K562 (cell line): ENCODE data around the gene DNAAF2. TPM values are rescaled to one million over a fixed set of nuclear protein-coding genes. Genes with fewer than 3 reads are reported as not detected.
A peak's percentile ranks its signal among the peaks of the same experiment; 100 is the strongest.

Experiments
- AFF4 ChIP-seq: sonication (generic); formaldehyde crosslinking; IDR thresholded peaks from 2 replicates; pipeline ENCODE4 v1.8.0; 2023; ENCODE audit warnings: mild to moderate bottlenecking, missing genetic modification reagents
- CAMTA2 ChIP-seq: fragments of 250-450 bp; sonication (Bioruptor Pico); conservative IDR thresholded peaks from 2 replicates; pipeline ENCODE4 v1.5.1; 2022
- CHD1 ChIP-seq: fragments of 200-600 bp; sonication (generic); IDR thresholded peaks from one replicate; pipeline ENCODE4 v1.6.1; 2012; ENCODE audit warnings: mild to moderate bottlenecking, moderate library complexity, low read length, inconsistent platforms
- HDAC1 ChIP-seq, 2 experiments: fragments of 450-650 bp; IDR thresholded peaks; 2 replicates each; pipeline ENCODE4 v1.6.1; 2016 to 2017; ENCODE audit warnings: inconsistent platforms in 1 of 2, mild to moderate bottlenecking in 1 of 2, moderate library complexity in 1 of 2
- HEY1 ChIP-seq: fragments of 250-450 bp; sonication (Bioruptor Pico); IDR thresholded peaks from 2 replicates; pipeline ENCODE4 v1.5.0; 2020; ENCODE audit warnings: mild to moderate bottlenecking, moderate library complexity, borderline replicate concordance
- HLTF ChIP-seq: fragments of 450-650 bp; IDR thresholded peaks from 2 replicates; pipeline ENCODE4 v1.6.1; 2016
- HNRNPLL ChIP-seq: fragments of 200-400 bp; formaldehyde crosslinking; IDR thresholded peaks from 2 replicates; pipeline ENCODE4 v1.6.1; 2017; ENCODE audit warnings: low read length, low read depth, mild to moderate bottlenecking; ENCODE audit not compliant: poor library complexity, severe bottlenecking
- JUND ChIP-seq, 2 experiments: IDR thresholded peaks; 2 replicates in 1 of 2; 3 replicates in 1 of 2; pipeline ENCODE4 v1.6.1; 2011; ENCODE audit warnings: borderline replicate concordance in 2 of 2, low read depth in 2 of 2, low read length in 2 of 2, improper control_type of control experiment in 1 of 2, missing biosample characterization in 1 of 2, missing genetic modification characterization in 1 of 2, missing genetic modification reagents in 1 of 2
- MAFF ChIP-seq: IDR thresholded peaks from 2 replicates; pipeline ENCODE4 v1.6.1; 2012; ENCODE audit warnings: low read length, improper control_type of control experiment
- MYC ChIP-seq, 2 experiments: fragments of 250-450 bp in 1 of 2; sonication (Bioruptor Pico) in 1 of 2; IDR thresholded peaks; 2 replicates each; pipeline versions ENCODE4 v1.5.1 to v1.6.1; 2012 to 2021; ENCODE audit warnings: low read depth in 2 of 2, borderline replicate concordance in 1 of 2, improper control_type of control experiment in 1 of 2, low read length in 1 of 2, mild to moderate bottlenecking in 1 of 2, moderate library complexity in 1 of 2
- NCOA2 ChIP-seq, 2 experiments: fragments of 450-650 bp; IDR thresholded peaks; 2 replicates each; pipeline ENCODE4 v1.6.1; 2018; ENCODE audit warnings: mild to moderate bottlenecking in 2 of 2, moderate library complexity in 1 of 2; ENCODE audit not compliant: partially characterized antibody in 2 of 2
- PHB2 ChIP-seq: fragments of 450-650 bp; IDR thresholded peaks from 2 replicates; pipeline ENCODE4 v1.6.1; 2017; ENCODE audit warnings: low read depth
- PHTF2 ChIP-seq: fragments of 250-450 bp; sonication (Bioruptor Pico); IDR thresholded peaks from 2 replicates; pipeline ENCODE4 v1.5.0; 2021; ENCODE audit warnings: mild to moderate bottlenecking
- POU5F1 ChIP-seq: fragments of 150-350 bp; IDR thresholded peaks from 2 replicates; pipeline ENCODE4 v1.6.1; 2014; ENCODE audit warnings: borderline replicate concordance, low read length, low read depth, mild to moderate bottlenecking; ENCODE audit not compliant: partially characterized antibody
- RBM39 ChIP-seq: fragments of 200-400 bp; formaldehyde crosslinking; optimal IDR thresholded peaks from 2 replicates; pipeline ENCODE3; 2018; ENCODE audit warnings: low read depth, low read length
- SMARCB1 ChIP-seq: IDR thresholded peaks from 2 replicates; pipeline ENCODE4 v1.6.1; 2011; ENCODE audit warnings: improper control_type of control experiment, low read depth; ENCODE audit not compliant: insufficient read length
- TAF15 ChIP-seq: fragments of 200-400 bp; formaldehyde crosslinking; IDR thresholded peaks from 2 replicates; pipeline ENCODE4 v1.6.1; 2017; ENCODE audit warnings: mild to moderate bottlenecking, low read depth, low read length, moderate library complexity
- TAF9B ChIP-seq: fragments of 450-650 bp; IDR thresholded peaks from 2 replicates; pipeline ENCODE4 v1.6.1; 2018; ENCODE audit warnings: mild to moderate bottlenecking; ENCODE audit not compliant: partially characterized antibody
- TARDBP ChIP-seq: fragments of 450-650 bp; IDR thresholded peaks from 2 replicates; pipeline ENCODE4 v1.6.1; 2016
- THRA ChIP-seq: fragments of 450-650 bp; IDR thresholded peaks from 2 replicates; pipeline ENCODE4 v1.6.1; 2017; ENCODE audit warnings: mild to moderate bottlenecking, moderate library complexity
- XRCC5 ChIP-seq: fragments of 200-400 bp; formaldehyde crosslinking; IDR thresholded peaks from 2 replicates; pipeline ENCODE4 v1.6.1; 2017; ENCODE audit warnings: low read depth, mild to moderate bottlenecking, low read length
- ZFP1 ChIP-seq: fragments of 450-650 bp; formaldehyde crosslinking; IDR thresholded peaks from 2 replicates; pipeline ENCODE4 v1.4.0; 2020; ENCODE audit warnings: mild to moderate bottlenecking, mixed read lengths
- ZFPM2 ChIP-seq: fragments of 250-450 bp; sonication (Bioruptor Pico); IDR thresholded peaks from 2 replicates; pipeline ENCODE4 v1.5.1; 2022; ENCODE audit warnings: mild to moderate bottlenecking
- ZNF75A ChIP-seq: fragments of 450-650 bp; formaldehyde crosslinking; IDR thresholded peaks from 2 replicates; pipeline ENCODE4 v1.4.0; 2020; ENCODE audit warnings: mild to moderate bottlenecking
- polyA plus RNA-seq, 8 experiments: library from polyadenylated mRNA; depleted of rRNA in 4 of 8; stranded (reverse) in 5 of 8; unstranded in 3 of 8; fragments of >200 nt; fragmentation: Nextera tagmentation in 2 of 8; fragmentation: Illumina TruSeq in 1 of 8; extraction: Ambion mirVana in 2 of 8; extraction: Trizol in 1 of 8; gene quantifications; 2 replicates each; pipeline versions ENCODE4 v1.2.1 to v1.2.3, GENCODE V29; 2011 to 2014; ENCODE audit warnings: inconsistent platforms in 1 of 8, missing spikeins in 1 of 8
- total RNA-seq, 7 experiments: library from RNA; depleted of rRNA in 6 of 7; stranded (reverse); fragments of >200 nt in 6 of 7; fragmentation: Illumina TruSeq in 2 of 7; extraction: Trizol in 2 of 7; gene quantifications; 2 replicates each; pipeline versions ENCODE4 v1.2.1 to v1.2.3, GENCODE V29; 2011 to 2021; ENCODE audit warnings: low replicate concordance in 1 of 7

DNAAF2 gene
- total and polyA plus RNA-seq, 9 of the 15 experiments (the other 6 are each of a cell fraction or from before 2014, with no cell fraction given) = 2.4 to 14.6 (median 11.1) TPM

GRCh38 chr14:49633640-49634546, 1.2 kb downstream of the DNAAF2 start (continued):
- TF ChIP-seq HDAC1 (IDR thresholded peaks at IDR 0.05) (peak in 1 of 2 experiments; percentile 63; a peak in 2 of 4 replicates), POU5F1 (no peak), JUND (IDR thresholded peaks at IDR 0.05; ENCODE audit: borderline replicate concordance, low read depth, low read length) (peak; percentile 42; the same call in 1 of the 2 replicates), JUND (tag; IDR thresholded peaks at IDR 0.05; ENCODE audit: borderline replicate concordance, low read depth, low read length) (no peak; the same call in 2 of the 3 replicates), TAF15 (no peak), HLTF (no peak), ZFP1 (CRISPR knock-in tag) (no peak), CAMTA2 (CRISPR knock-in tag) (no peak), AFF4 (peak; percentile 86), TAF9B (peak; percentile 22), CHD1 (peak; percentile 78), PHB2 (no peak), TARDBP (no peak; the same call in 1 of the 2 replicates), RBM39 (no peak), MAFF (no peak), THRA (no peak), HEY1 (CRISPR knock-in tag) (no peak), MYC (IDR thresholded peaks at IDR 0.05; ENCODE audit: low read depth, low read length) (peak; percentile 77), MYC (CRISPR knock-in tag; IDR thresholded peaks at IDR 0.05; ENCODE audit: borderline replicate concordance, low read depth) (peak; percentile 83), ZFPM2 (CRISPR knock-in tag) (no peak), HNRNPLL (peak; percentile 96), PHTF2 (CRISPR knock-in tag) (no peak), SMARCB1 (no peak), NCOA2 (IDR thresholded peaks at IDR 0.05; ENCODE audit: partially characterized antibody in 2 of 2) (no peak), XRCC5 (no peak), ZNF75A (CRISPR knock-in tag) (no peak)
